ENCODE measurements around the gene TTYH3.

- TF ChIP-seq CTCF (IDR thresholded peaks at IDR 0.05), result no peak
- TF ChIP-seq POLR2A (IDR thresholded peaks at IDR 0.05), result no peak
- TF ChIP-seq EP300 (IDR thresholded peaks at IDR 0.05), result no peak
Observed at GRCh38 chr7:2589341-2589740, 42.4 kb upstream of the TTYH3 start.
